NT2/D1 (cell line): ENCODE results near the gene RBFOX1.

Experiments used
- SUZ12 ChIP-seq: IDR thresholded peaks from 2 replicates; pipeline ENCODE4 v1.6.1; 2011; ENCODE audit not compliant: insufficient read length, insufficient read depth; ENCODE audit errors: extremely low read depth
- YY1 ChIP-seq: IDR thresholded peaks from 2 replicates; pipeline ENCODE4 v1.6.1; 2011; ENCODE audit not compliant: insufficient read length, insufficient read depth
- ZNF274 ChIP-seq: IDR thresholded peaks from 2 replicates; pipeline ENCODE4 v1.6.1; 2011; ENCODE audit warnings: mild to moderate bottlenecking, low read depth, low read length

DNA sequence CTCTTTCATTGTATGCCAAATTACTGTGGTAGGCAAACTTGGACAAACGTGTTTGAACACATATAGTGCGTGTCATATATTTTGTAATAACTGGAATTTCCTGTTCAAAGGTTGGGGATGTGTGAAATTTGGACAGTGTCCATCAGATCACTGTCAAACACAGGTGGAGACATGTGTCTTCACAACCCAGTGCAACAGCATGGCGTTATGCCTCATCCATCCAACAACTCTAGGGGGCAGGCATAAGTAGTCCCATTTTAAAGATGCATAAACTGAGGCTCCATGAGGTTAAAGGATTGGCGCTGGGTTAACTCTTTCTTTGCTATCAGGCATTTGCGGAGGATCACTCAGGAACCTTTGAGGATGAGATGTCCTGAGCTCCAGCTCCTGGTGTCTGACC, 103.7 kb downstream of the RBFOX1 start:
- TF ChIP-seq YY1, result no peak
- no peak for TF ChIP-seq ZNF274
- no peak for TF ChIP-seq SUZ12
